HepG2 (cell line): ENCODE results near the gene SEL1L2. TPM values are rescaled to one million over a fixed set of nuclear protein-coding genes. Genes with fewer than 3 reads are reported as not detected.

ENCODE experiments used
- ATAC-seq: fragments of 200-7000 bp; cut with Tn5 transposase; 3 replicates; pipeline ENCODE4 v1.9.1; 2020; ENCODE audit warnings: mild to moderate bottlenecking, moderate library complexity
- BruUV-seq: library from RNA; stranded (reverse); fragments of 400-500 nt; replicated peaks from 2 replicates; lab custom pipeline; 2021; lab: Mats Ljungman, UMichigan
- CTCF ChIA-PET: fragments of 300-600 bp; formaldehyde crosslinking; extraction: SDS; loops from one replicate; lab custom pipeline; 2021; ENCODE audit warnings: low total read pairs, inconsistent platforms, low intra/inter-chr PET ratio; lab: Yijun Ruan, JAX
- POLR2A ChIA-PET: fragments of 350-600 bp; sonication (Branson Sonifier 250); formaldehyde crosslinking; loops from one replicate; lab custom pipeline; 2020; ENCODE audit warnings: antibody characterized with exemption, inconsistent platforms; lab: Yijun Ruan, JAX
- DNase-seq: peaks from one replicate; pipeline ENCODE4 v3.0.0-alpha.2; 2015; ENCODE audit warnings: low spot score
- FAIRE-seq: peaks from 3 replicates; lab custom pipeline; 2011; peaks lifted over from hg19 to GRCh38; lab: Jason Lieb, UNC
- H2AFZ ChIP-seq: one replicate; pipeline ENCODE4 v1.6.1; 2011; ENCODE audit warnings: low read length, inconsistent platforms
- H3K27ac ChIP-seq: fragments of 300-600 bp; 3 replicates; pipeline ENCODE4 v1.8.0; 2011; ENCODE audit warnings: mixed run types, mild to moderate bottlenecking, mixed read lengths, low read length, inconsistent platforms; ENCODE audit not compliant: insufficient read depth; ENCODE audit errors: extremely low read length
- H3K27me3 ChIP-seq, 2 experiments: fragments of 200-600 bp in 1 of 2; 2 replicates in 1 of 2; 3 replicates in 1 of 2; pipeline versions ENCODE4 v1.6.0 to v1.8.0; 2011; ENCODE audit warnings: low read length in 2 of 2, mild to moderate bottlenecking in 2 of 2, moderate library complexity in 2 of 2, inconsistent platforms in 1 of 2; ENCODE audit not compliant: insufficient read depth in 2 of 2, control insufficient read depth in 1 of 2
- H3K36me3 ChIP-seq, 2 experiments: fragments of 200-600 bp in 1 of 2; replicated peaks in 1 of 2; 2 replicates in 1 of 2; 3 replicates in 1 of 2; pipeline versions ENCODE4 v1.5.1 to v1.8.0; 2011; ENCODE audit warnings: low read length in 2 of 2, inconsistent platforms in 1 of 2; ENCODE audit not compliant: insufficient read depth in 2 of 2, control insufficient read depth in 1 of 2
- H3K4me1 ChIP-seq: 2 replicates; pipeline ENCODE4 v1.5.1; 2012; ENCODE audit warnings: low read length, inconsistent platforms; ENCODE audit not compliant: insufficient read depth
- H3K4me2 ChIP-seq: 2 replicates; pipeline ENCODE4 v1.6.0; 2011; ENCODE audit warnings: low read depth, low read length, inconsistent platforms
- H3K4me3 ChIP-seq, 3 experiments: fragments of 200-600 bp in 1 of 3; sonication (generic), shearing (Covaris generic) in 1 of 3; replicated peaks in 1 of 3; 2 replicates each; pipeline ENCODE4 v1.5.1; 2011 to 2016; ENCODE audit warnings: low read length in 3 of 3, inconsistent platforms in 2 of 3, low read depth in 2 of 3, mild to moderate bottlenecking in 2 of 3, control low read depth in 1 of 3, mixed read lengths in 1 of 3; ENCODE audit not compliant: insufficient read depth in 1 of 3
- H3K79me2 ChIP-seq: one replicate; pipeline ENCODE4 v1.6.1; 2011; ENCODE audit warnings: low read length, inconsistent platforms; ENCODE audit not compliant: insufficient read depth
- H3K9ac ChIP-seq: 2 replicates; pipeline ENCODE4 v1.6.0; 2011; ENCODE audit warnings: mild to moderate bottlenecking, low read depth, low read length, inconsistent platforms; ENCODE audit not compliant: insufficient read depth
- H3K9me3 ChIP-seq: 2 replicates; pipeline ENCODE4 v1.5.1; 2012; ENCODE audit warnings: mild to moderate bottlenecking, low read length
- H4K20me1 ChIP-seq: 2 replicates; pipeline ENCODE4 v1.6.0; 2011; ENCODE audit warnings: inconsistent platforms, mild to moderate bottlenecking, low read length, moderate library complexity; ENCODE audit not compliant: insufficient read depth
- ATF3 ChIP-seq: sonication (generic); formaldehyde crosslinking; IDR thresholded peaks from 2 replicates; pipeline ENCODE4 v1.4.0; 2020; ENCODE audit warnings: missing genetic modification reagents
- CREBL2 ChIP-seq: sonication (generic); formaldehyde crosslinking; IDR thresholded peaks from 2 replicates; pipeline ENCODE4 v1.8.1; 2023; ENCODE audit warnings: missing genetic modification reagents, mild to moderate bottlenecking, borderline replicate concordance
- GATAD1 ChIP-seq: IDR thresholded peaks from 2 replicates; pipeline ENCODE4 v1.6.1; 2016; ENCODE audit warnings: missing genetic modification reagents, missing compliant biosample characterization
- KMT2B ChIP-seq: IDR thresholded peaks from 2 replicates; pipeline ENCODE4 v1.6.1; 2016; ENCODE audit warnings: missing genetic modification reagents, missing compliant biosample characterization
- MEIS2 ChIP-seq: sonication (generic); formaldehyde crosslinking; IDR thresholded peaks from 2 replicates; pipeline ENCODE4 v1.9.0; 2021; ENCODE audit warnings: mild to moderate bottlenecking, missing genetic modification reagents
- PRDM10 ChIP-seq: sonication (generic); formaldehyde crosslinking; IDR thresholded peaks from 2 replicates; pipeline ENCODE4 v1.4.0; 2020; ENCODE audit warnings: low read depth, missing genetic modification reagents
- ZFP91 ChIP-seq: sonication (generic); formaldehyde crosslinking; IDR thresholded peaks from 2 replicates; pipeline ENCODE4 v1.9.0; 2022; ENCODE audit warnings: missing genetic modification reagents, mild to moderate bottlenecking, borderline replicate concordance
- ZNF616 ChIP-seq: sonication (generic); formaldehyde crosslinking; IDR thresholded peaks from 2 replicates; pipeline ENCODE4 v1.5.0; 2020; ENCODE audit warnings: low read depth, mild to moderate bottlenecking, missing genetic modification reagents
- WGBS: methylation state at CpG from one replicate; pipeline ENCODE4 v1.1.6; 2017; ENCODE audit warnings: low lambda C conversion rate; 5-methylcytosine and 5-hydroxymethylcytosine counted together
- in situ Hi-C: cut with HindIII; loops from 2 replicates; pipeline ENCODE4 v1.10.0; 2017; ENCODE audit warnings: low pct_unique_long_range_greater_than_20kb; ENCODE audit not compliant: extremely low pct_ligation_motif_present
- intact Hi-C: fragments of 100-400 bp; cut with micrococcal nuclease; formaldehyde crosslinking; loops from one replicate; pipeline ENCODE4 v1.10.0; 2022; ENCODE audit not compliant: unreplicated experiment
- polyA plus RNA-seq, 8 experiments: library from polyadenylated mRNA; depleted of rRNA in 3 of 8; stranded (reverse) in 7 of 8; unstranded in 1 of 8; fragments of >200 nt; fragmentation: Illumina TruSeq in 4 of 8; extraction: Trizol in 4 of 8; gene quantifications; 2 replicates each; pipeline versions ENCODE4 v1.2.1 to v1.2.3, GENCODE V29; 2011 to 2016; ENCODE audit warnings: low read depth in 4 of 8, missing spikeins in 1 of 8, mixed read lengths in 1 of 8; ENCODE audit not compliant: insufficient read depth in 1 of 8
- total RNA-seq, 5 experiments: library from RNA; depleted of rRNA; stranded (reverse); fragments of >200 nt; fragmentation: Illumina TruSeq; extraction: Trizol; gene quantifications; 2 replicates each; pipeline ENCODE4 v1.2.3, GENCODE V29; 2016; ENCODE audit warnings: low read depth in 1 of 5
- TF ChIP-seq, protein P1 (sequence below): sonication (generic); formaldehyde crosslinking; IDR thresholded peaks from 2 replicates; pipeline ENCODE4 v1.4.0; 2020; ENCODE audit warnings: mild to moderate bottlenecking, low read depth, missing genetic modification reagents

SEL1L2 gene
- total and polyA plus RNA-seq, 2 of the 13 experiments (the other 11 are each of a cell fraction or from before 2014, with no cell fraction given): not detected

DNA sequence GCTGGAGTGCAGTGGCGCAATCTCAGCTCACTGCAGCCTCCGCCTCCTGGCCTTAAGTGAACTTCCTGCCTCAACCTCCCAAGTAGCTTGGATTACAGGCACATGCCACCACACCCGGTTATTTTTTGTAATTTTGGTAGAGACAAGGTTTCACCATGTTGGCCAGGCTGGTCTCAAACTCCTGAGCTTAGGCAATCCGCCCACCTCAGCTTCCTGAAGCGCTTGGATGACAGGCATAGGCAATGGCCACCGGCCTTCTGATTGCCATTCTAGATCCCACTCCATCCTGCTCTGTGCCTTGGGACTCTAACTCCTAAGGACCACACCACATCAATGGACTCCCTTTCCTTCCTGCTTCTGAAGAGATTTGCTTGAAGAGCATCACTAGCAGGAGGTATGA, 60.6 kb downstream of the SEL1L2 start (continued):
- TF ChIP-seq ZFP91 (CRISPR knock-in tag): no peak
- no peak for TF ChIP-seq KMT2B (CRISPR knock-in tag)
- no peak for TF ChIP-seq GATAD1 (CRISPR knock-in tag)

- H3K4me2 ChIP-seq: no peak overlapping the region
- no peak for TF ChIP-seq ATF3 (CRISPR knock-in tag)
- TF ChIP-seq MEIS2 (CRISPR knock-in tag): no peak
- TF ChIP-seq PRDM10: no peak
- TF ChIP-seq ZNF616 (CRISPR knock-in tag): no peak
- TF ChIP-seq CREBL2: no peak
- TF ChIP-seq, protein P1, sequence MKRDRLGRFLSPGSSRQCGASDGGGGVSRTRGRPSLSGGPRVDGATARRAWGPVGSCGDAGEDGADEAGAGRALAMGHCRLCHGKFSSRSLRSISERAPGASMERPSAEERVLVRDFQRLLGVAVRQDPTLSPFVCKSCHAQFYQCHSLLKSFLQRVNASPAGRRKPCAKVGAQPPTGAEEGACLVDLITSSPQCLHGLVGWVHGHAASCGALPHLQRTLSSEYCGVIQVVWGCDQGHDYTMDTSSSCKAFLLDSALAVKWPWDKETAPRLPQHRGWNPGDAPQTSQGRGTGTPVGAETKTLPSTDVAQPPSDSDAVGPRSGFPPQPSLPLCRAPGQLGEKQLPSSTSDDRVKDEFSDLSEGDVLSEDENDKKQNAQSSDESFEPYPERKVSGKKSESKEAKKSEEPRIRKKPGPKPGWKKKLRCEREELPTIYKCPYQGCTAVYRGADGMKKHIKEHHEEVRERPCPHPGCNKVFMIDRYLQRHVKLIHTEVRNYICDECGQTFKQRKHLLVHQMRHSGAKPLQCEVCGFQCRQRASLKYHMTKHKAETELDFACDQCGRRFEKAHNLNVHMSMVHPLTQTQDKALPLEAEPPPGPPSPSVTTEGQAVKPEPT (CRISPR knock-in tag): no peak
- in situ Hi-C loops: no loop called here
- no peak overlapping the region for H3K9ac ChIP-seq
- no peaks in the 10 kb centered on the region for H3K79me2 ChIP-seq
- no peaks in the 10 kb centered on the region for H4K20me1 ChIP-seq
- 43% methylated on average over 5 of the region's 5 CpGs for WGBS
- H3K27ac ChIP-seq: no peak overlapping the region
- H2AFZ ChIP-seq: no peak overlapping the region
- FAIRE-seq: no peak
- CTCF ChIA-PET: no interaction called here
- no peaks in the 10 kb centered on the region for H3K36me3 ChIP-seq
- no peak for DNase-seq
- no peak overlapping the region for H3K4me3 ChIP-seq
- no peak for ATAC-seq
- no TSS peak for BruUV-seq
- H3K9me3 ChIP-seq: no peaks in the 10 kb centered on the region
- H3K27me3 ChIP-seq: no peaks in the 10 kb centered on the region; a peak in 1 of 5 replicates
- POLR2A ChIA-PET: no interaction called here
- H3K4me1 ChIP-seq: no peaks in the 10 kb centered on the region
- intact Hi-C loops: no loop called here
Measured at GRCh38 chr20:13928901-13929300, 61.5 kb downstream of the SEL1L2 start.
